HG02885 (cell line): ENCODE measurements around the gene MGAT1.
"Not testable (repeated sequence)": the region's sequence is repeated elsewhere in the genome, so short reads cannot be mapped to it uniquely, and the experiment has no call there.

ENCODE experiments used
- ATAC-seq: cut with Tn5 transposase; IDR thresholded peaks from one replicate; pipeline ENCODE4 v1.9.1; 2021; ENCODE audit warnings: mild to moderate bottlenecking; ENCODE audit not compliant: unreplicated experiment, poor library complexity

Gene MGAT1

GRCh38 chr5:180787711-180788431 lies 14.7 kb downstream of the MGAT1 start:
- ATAC-seq, result no peak

DNA sequence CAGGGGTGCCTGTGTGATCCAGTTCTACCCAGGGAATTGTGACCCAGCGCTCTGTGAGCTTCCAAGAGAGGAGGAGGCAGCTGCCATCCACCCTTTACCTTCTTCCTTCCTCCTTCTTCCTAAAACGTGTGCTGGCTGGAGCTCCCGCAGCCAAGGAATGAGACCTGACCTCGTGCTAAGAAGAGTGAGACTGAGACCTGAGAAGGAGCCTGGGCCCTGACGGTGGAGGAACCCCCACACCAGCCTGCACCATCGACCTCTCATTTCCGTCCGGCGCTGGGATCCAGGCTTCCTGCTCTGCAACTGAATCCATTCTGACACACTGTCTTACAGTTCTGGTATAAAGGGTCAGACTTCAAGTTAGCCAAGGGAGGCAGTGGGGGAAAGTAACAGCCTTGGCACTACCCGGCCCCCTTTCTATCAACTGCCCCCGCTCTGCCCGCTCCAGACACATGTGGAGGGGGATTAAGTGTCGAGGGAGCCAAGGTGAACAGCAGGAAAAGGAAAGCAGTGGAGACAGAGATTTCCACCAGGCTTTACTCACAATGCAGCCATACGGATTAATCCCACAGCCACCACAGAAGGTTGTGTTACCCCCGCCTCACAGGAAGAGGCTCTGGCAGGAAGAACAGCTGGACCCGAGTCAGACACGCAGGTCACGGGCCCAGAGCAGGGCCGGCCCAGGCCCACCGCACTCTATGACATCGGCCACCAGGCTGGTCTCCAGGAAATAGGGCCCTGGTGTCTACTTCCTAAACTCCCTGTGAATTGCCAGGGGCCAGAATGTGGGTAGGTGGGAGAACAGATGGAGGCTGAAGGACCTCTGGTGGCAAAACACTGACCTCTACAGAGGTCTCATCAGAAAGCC lies 15.8 kb downstream of the MGAT1 start:
- ATAC-seq, result no peak

DNA sequence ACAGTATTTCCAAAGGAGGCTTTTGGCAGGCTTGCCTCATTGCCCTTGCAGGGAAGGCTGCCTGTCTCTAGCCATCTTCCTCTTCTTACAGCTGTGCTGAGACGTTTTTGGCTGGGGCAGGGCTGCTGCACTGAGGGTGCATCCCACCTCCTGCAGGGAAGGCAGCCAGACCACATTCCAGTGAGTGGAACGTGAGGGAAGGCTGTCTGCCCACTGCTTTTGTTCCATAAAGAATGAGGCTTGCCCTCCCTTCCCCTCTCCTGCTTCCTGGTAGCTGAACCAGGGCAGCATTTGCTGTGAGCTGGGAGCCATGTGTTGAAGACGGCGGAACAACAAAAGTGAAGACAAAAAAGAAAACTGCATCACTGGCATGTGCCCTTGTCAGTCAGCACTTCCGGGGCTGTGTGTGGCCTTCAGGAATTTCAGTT lies 16.8 kb downstream of the MGAT1 start:
- no peak for ATAC-seq

GRCh38 chr5:180785121-180785781 lies 17.4 kb downstream of the MGAT1 start:
- no peak for ATAC-seq

DNA sequence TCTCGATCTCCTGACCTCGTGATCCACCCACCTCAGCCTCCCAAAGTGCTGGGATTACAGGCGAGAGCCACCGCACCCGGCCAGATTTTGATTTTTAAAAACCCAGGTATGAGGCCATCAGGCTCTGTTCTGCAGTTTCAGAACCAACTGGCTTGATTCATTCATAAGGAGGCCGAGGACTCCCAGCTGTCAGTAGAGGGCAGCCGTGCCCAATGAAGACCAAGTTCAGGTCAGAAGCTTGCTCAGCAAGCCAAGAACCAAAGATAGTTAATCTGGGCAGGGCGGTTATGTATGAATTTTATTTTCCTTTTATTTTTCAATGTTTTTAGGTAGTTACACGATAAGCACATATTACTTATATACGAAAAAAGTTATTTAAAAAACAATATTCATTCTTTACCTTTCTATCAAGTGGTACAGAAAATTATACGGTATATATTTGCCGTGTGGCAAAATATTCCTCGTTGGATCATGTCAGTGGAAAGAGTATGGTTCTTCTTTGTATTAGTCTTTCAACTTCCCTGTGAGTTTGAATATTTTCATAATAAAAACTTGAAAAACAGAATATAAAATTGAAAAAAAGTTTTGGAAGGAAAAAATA lies 18.0 kb downstream of the MGAT1 start:
- ATAC-seq, result no peak

- ATAC-seq, result no peak
Observed at GRCh38 chr5:180783340-180784052, 19.1 kb downstream of the MGAT1 start.

DNA sequence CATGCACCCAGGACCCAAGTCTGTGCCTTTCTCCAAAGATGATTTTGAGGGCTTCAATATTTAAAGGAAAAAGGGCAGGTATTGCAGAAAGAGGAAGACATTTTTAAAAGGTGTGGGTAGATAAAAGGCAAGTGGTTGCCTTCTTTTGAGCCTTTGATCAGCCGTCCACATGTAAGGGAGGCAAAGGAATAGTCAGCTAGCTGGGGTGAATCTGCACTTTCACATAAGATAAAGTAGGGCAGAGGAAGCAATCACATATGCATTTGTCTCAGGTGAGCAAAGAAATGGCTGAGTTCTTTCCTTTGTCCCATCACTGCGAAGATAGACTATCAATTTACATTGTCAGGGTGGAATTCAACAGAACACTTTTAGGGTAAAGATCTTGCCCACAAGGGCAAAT lies 19.9 kb downstream of the MGAT1 start:
- no peak for ATAC-seq

DNA sequence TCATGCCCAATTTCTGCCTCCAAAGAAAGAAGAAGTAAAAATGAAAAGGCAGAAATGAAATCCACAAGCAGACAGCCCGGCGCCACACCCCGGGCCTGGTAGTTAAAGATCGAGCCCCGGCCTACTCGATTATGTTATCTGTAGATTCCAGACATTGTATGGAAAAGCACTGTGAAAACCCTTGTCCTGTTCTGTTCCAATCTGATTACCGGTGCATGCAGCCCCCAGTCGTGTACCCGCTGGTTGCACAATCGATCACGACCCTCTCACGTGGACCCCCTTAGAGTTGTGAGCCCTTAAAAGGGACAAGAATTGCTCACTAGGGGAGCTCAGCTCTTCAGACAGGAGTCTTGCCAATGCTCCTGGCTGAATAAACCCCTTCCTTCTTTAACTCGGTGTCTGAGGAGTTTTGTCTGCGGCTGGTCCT lies 20.7 kb downstream of the MGAT1 start:
- not testable (repeated sequence) for ATAC-seq

DNA sequence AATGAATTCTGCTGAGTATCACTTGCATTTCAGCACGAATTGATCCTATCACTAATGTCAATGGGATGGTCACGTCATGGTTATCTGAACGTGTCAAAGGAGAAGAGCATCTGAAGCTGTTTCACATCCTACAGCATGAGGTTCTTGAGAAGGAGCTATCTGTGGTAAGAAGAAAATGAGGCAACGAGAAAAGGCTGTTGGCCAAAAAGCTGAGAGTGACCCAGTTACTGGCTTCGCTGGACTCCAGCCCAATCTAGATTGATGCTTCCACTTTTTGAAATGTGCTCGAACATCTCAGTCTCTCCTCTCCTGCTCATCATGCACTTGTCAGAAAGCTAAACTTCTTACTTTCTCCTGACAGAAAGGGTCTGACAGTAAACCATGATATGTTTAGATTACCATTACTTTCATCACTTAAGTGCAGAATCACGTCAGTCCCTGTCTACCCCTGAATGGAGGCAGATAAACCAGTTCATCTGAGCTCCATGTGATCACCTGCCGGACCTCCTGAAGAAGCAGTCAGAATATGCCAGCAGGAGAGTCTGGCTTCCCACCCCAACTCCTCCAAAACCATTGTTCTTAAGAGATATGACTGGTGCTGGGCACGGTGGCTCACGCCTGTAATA lies 22.5 kb downstream of the MGAT1 start:
- no peak for ATAC-seq

DNA sequence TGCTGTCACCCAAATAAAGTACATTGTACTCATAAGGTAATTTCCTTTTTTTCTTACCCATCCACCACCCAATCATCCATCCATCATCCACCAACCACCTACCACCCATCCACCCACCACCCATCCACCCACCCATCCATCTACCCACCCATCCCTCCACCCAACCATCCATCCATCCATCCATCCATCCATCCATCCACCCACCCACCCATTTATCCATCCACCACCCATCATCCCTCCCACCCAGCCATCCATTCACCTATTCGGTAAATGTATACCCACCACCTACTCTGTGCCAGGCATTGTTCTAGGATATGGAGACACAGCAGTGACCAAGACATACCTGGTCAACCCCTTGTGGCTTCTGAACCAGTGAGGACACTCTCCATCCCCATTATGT lies 25.1 kb downstream of the MGAT1 start:
- no peak for ATAC-seq

- no peak for ATAC-seq
Observed at GRCh38 chr5:180776376-180776775, 26.2 kb downstream of the MGAT1 start.

DNA sequence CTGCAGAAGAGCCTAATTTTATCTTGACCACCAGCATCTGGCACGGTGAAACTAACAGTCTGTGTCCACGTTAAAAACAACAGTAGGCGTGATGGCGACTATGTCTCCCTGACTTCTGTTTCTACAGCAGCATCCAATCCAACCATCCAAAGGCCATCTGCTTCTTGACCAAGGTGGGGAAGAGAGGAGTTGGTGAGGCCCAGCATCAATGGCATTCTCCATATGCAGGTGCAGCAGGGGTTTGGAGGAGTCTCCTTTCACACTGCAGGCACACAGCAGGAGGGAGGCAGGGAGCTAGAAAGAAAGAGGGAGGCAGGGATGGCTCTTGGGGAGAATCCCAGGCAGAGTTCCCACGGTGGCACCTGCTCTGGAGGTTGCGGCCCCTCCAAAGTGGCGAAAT lies 27.0 kb downstream of the MGAT1 start:
- ATAC-seq, result no peak

GRCh38 chr5:180771839-180772238 lies 30.8 kb downstream of the MGAT1 start:
- no peak for ATAC-seq

- no peak for ATAC-seq
Observed at GRCh38 chr5:180769821-180770220, 32.8 kb downstream of the MGAT1 start.

DNA sequence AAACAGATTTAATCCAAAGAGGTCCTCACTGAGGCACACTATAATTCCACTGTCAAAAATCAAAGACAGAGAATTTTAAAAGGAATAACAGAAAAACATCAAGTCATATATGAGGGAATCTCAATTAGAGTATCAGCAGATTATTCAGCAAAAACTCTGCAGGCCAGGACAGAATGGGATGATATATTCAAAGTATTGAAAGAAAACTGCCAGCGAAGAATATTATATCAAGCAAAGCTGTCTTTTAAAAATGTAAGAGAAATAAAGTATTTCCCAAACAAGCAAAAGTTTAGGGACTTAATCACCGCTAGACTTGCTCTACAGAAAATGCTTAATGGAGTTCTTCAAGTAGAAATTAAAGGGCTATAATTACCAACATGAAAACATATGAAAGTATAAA lies 47.0 kb downstream of the MGAT1 start:
- no peak for ATAC-seq

GRCh38 chr5:180744253-180744652 lies 58.4 kb downstream of the MGAT1 start:
- ATAC-seq, result no peak

DNA sequence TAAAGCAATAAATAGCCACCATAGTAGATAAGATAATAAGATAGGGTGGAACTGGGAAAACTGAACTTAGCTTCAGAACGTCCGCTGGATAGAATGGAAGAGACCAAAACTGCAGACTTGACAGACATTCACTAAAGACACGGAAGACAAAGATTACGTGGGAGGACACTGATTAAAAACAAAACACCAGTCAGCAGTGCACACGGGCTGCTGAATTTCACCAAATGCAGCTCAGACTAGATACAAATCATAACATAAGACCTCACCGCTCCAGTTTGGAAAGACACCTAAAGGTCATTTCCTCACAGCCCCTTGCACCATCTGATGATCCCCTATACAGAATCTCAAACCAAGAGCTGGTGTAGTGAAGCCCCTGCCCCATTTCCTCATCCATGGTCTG lies 59.9 kb downstream of the MGAT1 start:
- ATAC-seq, result no peak

- ATAC-seq, result not testable (repeated sequence)
Observed at GRCh38 chr5:180740953-180741352, 61.7 kb downstream of the MGAT1 start.

DNA sequence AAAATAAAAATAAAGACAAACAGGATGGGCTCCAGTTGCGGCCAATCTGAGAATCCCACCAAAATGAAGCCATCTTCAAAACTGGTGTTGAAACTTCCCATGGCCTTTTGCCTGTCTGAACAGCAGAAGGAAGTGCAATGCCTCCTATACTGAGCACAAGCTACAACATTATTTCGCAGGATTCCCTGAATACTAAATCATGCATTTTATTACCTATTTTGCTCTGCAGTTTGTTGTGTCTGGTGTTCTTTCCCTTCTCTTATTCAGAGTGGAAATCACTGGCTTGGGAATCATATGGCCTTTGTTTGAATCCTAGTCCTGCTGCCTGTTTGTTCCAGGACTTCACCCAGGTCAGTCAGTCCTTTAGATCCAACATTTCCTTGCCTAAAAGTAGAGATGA lies 62.6 kb downstream of the MGAT1 start, which contains the start of gene OR2Y1:
Gene OR2Y1 (minus strand): TSS at position 101 of the 400 bp plus-strand sequence. CDS start 0 bp downstream, at position 101.
- no peak for ATAC-seq
